Transverse colon (tissue), 4 donors: Measurements from ENCODE around the gene ITGA7. TPM values are rescaled to one million over a fixed set of nuclear protein-coding genes. Genes with fewer than 3 reads are reported as not detected.

ENCODE experiments used
- DNase-seq: peaks from one replicate; pipeline ENCODE4 v3.0.0-alpha.2; 2019
- H3K27ac ChIP-seq, 4 donors: fragments of 200-600 bp; sonication (generic); 2 replicates each; pipeline ENCODE4 v1.5.1; 2016 to 2018; ENCODE audit warnings: inconsistent platforms in 4 of 4
- H3K27me3 ChIP-seq: fragments of 200-600 bp; sonication (generic); 2 replicates; pipeline ENCODE4 v1.5.1; 2017; ENCODE audit warnings: inconsistent platforms
- H3K36me3 ChIP-seq, 4 donors: fragments of 200-600 bp; sonication (generic); 2 replicates each; pipeline ENCODE4 v1.5.1; 2017 to 2019; ENCODE audit warnings: inconsistent platforms in 4 of 4
- H3K4me1 ChIP-seq, 4 donors: fragments of 200-600 bp; sonication (generic); 2 replicates each; pipeline ENCODE4 v1.5.1; 2017 to 2020; ENCODE audit warnings: inconsistent platforms in 4 of 4
- H3K4me3 ChIP-seq, 4 donors: fragments of 200-600 bp; sonication (generic); 1 replicate in 1 of 4; 2 replicates in 3 of 4; pipeline versions ENCODE4 v1.5.1 to v1.6.1; 2017 to 2019; ENCODE audit warnings: inconsistent platforms in 4 of 4
- H3K9me3 ChIP-seq, 2 donors: fragments of 200-600 bp; sonication (generic); 2 replicates each; pipeline ENCODE4 v1.5.1; 2017 to 2019; ENCODE audit warnings: inconsistent platforms in 2 of 2
- CTCF ChIP-seq, 5 experiments: fragments of 200-600 bp in 3 of 5; fragments of 450-650 bp in 2 of 5; sonication (generic) in 3 of 5; IDR thresholded peaks; 1 replicate in 2 of 5; 2 replicates in 3 of 5; pipeline ENCODE4 v1.5.1; 2016 to 2017; ENCODE audit warnings: antibody characterized with exemption in 5 of 5, inconsistent platforms in 3 of 5, mild to moderate bottlenecking in 2 of 5, moderate library complexity in 1 of 5
- EP300 ChIP-seq: sonication (generic); formaldehyde crosslinking; IDR thresholded peaks from one replicate; pipeline ENCODE4 v1.6.1; 2017; ENCODE audit warnings: antibody characterized with exemption, low read depth
- POLR2A ChIP-seq: fragments of 450-650 bp; IDR thresholded peaks from one replicate; pipeline ENCODE4 v1.6.1; 2016; ENCODE audit warnings: antibody characterized with exemption, mild to moderate bottlenecking, moderate library complexity
- POLR2AphosphoS5 ChIP-seq, 3 donors: sonication (generic); formaldehyde crosslinking; IDR thresholded peaks; one replicate each; pipeline ENCODE4 v1.6.1; 2016; ENCODE audit warnings: antibody characterized with exemption in 3 of 3
- WGBS, 2 donors: methylation state at CpG; one replicate each; pipeline ENCODE4 v1.1.5; 2018; ENCODE audit warnings: low coverage in 1 of 2; 5-methylcytosine and 5-hydroxymethylcytosine counted together
- in situ Hi-C, 4 donors: fragments of 200-750 bp; cut with MboI; loops; one replicate each; pipeline versions ENCODE4 v1.15.0 to v1.15.1; 2017; ENCODE audit warnings: low sequenced_read_pairs in 3 of 4, low pct_ligation_motif_present in 1 of 4, low pct_unique_long_range_greater_than_20kb in 1 of 4
- intact Hi-C: fragments of 100-400 bp; cut with DNase I; formaldehyde crosslinking; loops from one replicate; pipeline ENCODE4 v1.15.1; 2023; ENCODE audit warnings: low total_unique reads
- total RNA-seq, 4 donors: library from RNA; depleted of rRNA; stranded (reverse); fragments of >200 nt; gene quantifications; one replicate each; pipeline ENCODE4 v1.1.0, GENCODE V29; 2016

ITGA7 gene
- total RNA-seq, 4 donors from 2014 or later = 14.4 to 125 (median 23.6) TPM

GRCh38 chr12:55729819-55730818 is 22.4 kb upstream of the ITGA7 start:
- DNase-seq = no peak
- intact Hi-C loops = no loop called here

DNA sequence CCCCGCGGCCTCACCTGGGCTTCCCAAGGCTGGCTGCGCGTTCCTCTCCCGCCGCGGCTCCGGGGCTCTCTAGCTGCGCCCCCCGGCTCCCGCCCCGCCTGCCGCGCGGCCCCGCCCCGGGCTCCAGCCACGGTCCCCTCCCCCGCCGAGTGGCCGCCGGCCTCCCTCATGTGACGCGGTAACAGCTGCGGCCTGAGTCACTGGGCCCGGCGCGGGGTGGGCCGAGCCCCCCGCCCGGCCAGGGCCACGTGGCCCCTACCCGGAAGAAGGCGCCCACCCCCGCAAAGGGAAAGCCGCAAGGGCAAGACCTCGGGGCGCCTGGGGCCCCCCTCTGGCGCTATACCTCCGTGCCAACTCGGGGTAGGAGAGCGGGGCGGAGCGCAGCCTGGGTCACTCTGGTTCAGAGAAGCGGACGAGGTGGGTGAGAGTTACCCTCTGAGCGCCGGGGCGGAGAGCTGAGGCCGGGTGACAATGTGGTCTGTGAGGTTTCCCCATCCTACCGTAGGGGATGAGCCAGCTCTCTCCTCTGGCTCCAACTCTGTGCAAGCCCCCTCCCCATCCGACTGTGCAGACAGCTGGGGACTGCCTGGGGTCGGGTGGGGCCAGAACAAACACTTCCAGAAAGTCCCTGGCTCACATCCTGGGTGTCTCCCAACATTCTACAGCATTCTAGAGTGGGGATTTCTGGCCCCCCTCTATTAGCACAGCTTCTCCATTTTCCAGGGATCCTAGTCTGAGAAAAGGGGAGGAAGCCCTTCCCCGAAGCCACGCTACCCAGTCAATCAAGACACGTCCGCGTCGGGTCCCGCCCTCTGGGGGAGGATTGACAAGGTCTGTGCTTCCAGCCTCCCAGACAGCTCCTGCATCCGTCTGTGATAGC is 21.5 kb upstream of the ITGA7 start, which contains the start of gene CD63:
Gene CD63 (minus strand): TSS at position 71 of the 880 bp plus-strand sequence. CDS start 668 bp downstream, outside the sequence.
- peak within 1 kb of the TSS; percentile 87 to 99 (median 92) for H3K4me3 ChIP-seq
- H3K36me3 ChIP-seq = no peaks in the 10 kb centered on the region
- TF ChIP-seq POLR2A = peak; percentile 81
- TF ChIP-seq CTCF (IDR thresholded peaks at IDR 0.05) = peak in 1 of 5 experiments; percentile 23
- peak; percentile 56 for TF ChIP-seq EP300
- peak; percentile 85 to 93 (median 88) for TF ChIP-seq POLR2AphosphoS5 (IDR thresholded peaks at IDR 0.05)
- no peaks in the 10 kb centered on the region for H3K9me3 ChIP-seq
- DNase-seq = peak; percentile 92
- in situ Hi-C loops (loop anchor here in 1 of 4 donors (10.0 kb wide), 1 partner anchor 386 kb away; the partner anchor contains the start of genes RPL41 and ZC3H10), intact Hi-C loops (no loop called here)
- peaks cover 23 to 57% (median 39%) of the 10 kb centered on the region in 4 donors for H3K4me1 ChIP-seq
- peak within 1 kb of the TSS; percentile 96 to 99 (median 98) for H3K27ac ChIP-seq
- 0% methylated on average over 1 to 33 of the region's 61 CpGs for WGBS, 2 donors
- H3K27me3 ChIP-seq = no peaks in the 10 kb centered on the region

More at GRCh38 chr12:55729819-55730818, 22.4 kb upstream of the ITGA7 start:
- 11 to 12% methylated on average over 6 to 19 of the region's 19 CpGs for whole genome bisulfite sequencing, 2 donors
- Histone ChIP-seq H3K36me3 (no peaks in the 10 kb centered on the region), H3K4me1 (peaks cover 17 to 48% (median 31%) of the 10 kb centered on the region in 4 donors), H3K27me3 (no peaks in the 10 kb centered on the region), H3K4me3 (peak overlapping the region; percentile 87 to 99 (median 92)), H3K27ac (peak overlapping the region; percentile 96 to 99 (median 98)), H3K9me3 (no peaks in the 10 kb centered on the region)
- in situ Hi-C loops = loop anchor here (5.0 to 10.0 kb wide), 4 partner anchors 85 to 385 kb away; partner anchors contain the start of genes DGKA (in 1 of the 4), ORMDL2 (in 1 of the 4), PYM1 (in 1 of the 4) and RPL41 (in 1 of the 4)
- TF ChIP-seq CTCF (IDR thresholded peaks at IDR 0.05) (no peak), POLR2AphosphoS5 (IDR thresholded peaks at IDR 0.05) (peak in 2 of 3 donors; percentile 26 to 74)

- DNase-seq = peak; percentile 81
- peak overlapping the region; percentile 96 to 99 (median 98) for H3K27ac ChIP-seq
- no peaks in the 10 kb centered on the region for H3K9me3 ChIP-seq
- TF ChIP-seq POLR2A (no peak), EP300 (no peak), CTCF (IDR thresholded peaks at IDR 0.05) (no peak), POLR2AphosphoS5 (IDR thresholded peaks at IDR 0.05) (peak in 1 of 3 donors; percentile 3)
- 1% methylated on average over 49 of the region's 61 CpGs; no CpG with 5 or more reads in 1 of the 2 donors for WGBS, 2 donors
- intact Hi-C loops (no loop called here), in situ Hi-C loops (loop anchor here in 1 of 4 donors (10.0 kb wide), 1 partner anchor 386 kb away; the partner anchor contains the start of genes RPL41 and ZC3H10)
- no peaks in the 10 kb centered on the region for H3K27me3 ChIP-seq
- no peaks in the 10 kb centered on the region for H3K36me3 ChIP-seq
- peaks cover 31 to 65% (median 45%) of the 10 kb centered on the region in 4 donors for H3K4me1 ChIP-seq
- peak overlapping the region; percentile 87 to 99 (median 92) for H3K4me3 ChIP-seq
These were observed 20.7 kb upstream of the ITGA7 start for GRCh38 chr12:55728186-55728938.
